HG03066 (cell line): ENCODE measurements around the gene DNAJC16.
A peak's percentile ranks its signal among the peaks of the same experiment; 100 is the strongest.
"Not testable (repeated sequence)": the region's sequence is repeated elsewhere in the genome, so short reads cannot be mapped to it uniquely, and the experiment has no call there.

Experiments used
- ATAC-seq: cut with Tn5 transposase; IDR thresholded peaks from one replicate; pipeline ENCODE4 v1.9.1; 2021; ENCODE audit warnings: low read depth; ENCODE audit not compliant: unreplicated experiment

DNAJC16 gene

GRCh38 chr1:15526490-15527339 lies at the start of gene DNAJC16:
DNAJC16 (plus strand) TSS chr1:15526848; CDS start chr1:15529106, 2,258 bp downstream.
- ATAC-seq = peak; percentile 51

GRCh38 chr1:15476927-15477326 lies 49.7 kb upstream of the DNAJC16 start:
- no peak for ATAC-seq

DNA sequence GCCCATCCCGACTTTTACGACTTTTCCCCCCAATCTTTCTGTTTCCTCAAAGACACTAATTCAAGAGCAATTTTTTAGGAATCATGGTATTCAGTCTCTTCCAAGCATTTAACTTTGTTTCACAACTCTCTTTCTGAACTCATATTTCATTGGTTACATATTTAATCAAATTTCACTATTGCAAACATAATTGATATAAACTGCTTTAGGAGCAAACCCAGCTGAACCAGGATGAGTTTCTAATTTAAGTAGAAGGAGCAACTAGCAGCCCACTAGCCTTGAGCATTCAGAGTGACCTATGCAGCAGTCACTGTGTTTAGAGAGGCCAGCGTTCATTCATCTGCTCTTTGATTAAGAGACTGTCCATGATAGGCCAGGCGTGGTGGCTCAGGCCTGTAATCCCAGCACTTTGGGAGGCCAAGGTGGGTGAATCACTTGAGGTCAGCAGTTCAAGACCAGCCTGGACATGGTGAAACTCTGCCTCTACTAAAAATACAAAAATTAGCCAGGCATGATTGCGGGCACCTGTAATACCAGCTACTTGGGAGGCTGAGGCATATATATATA lies 48.9 kb upstream of the DNAJC16 start:
- ATAC-seq = no peak

- no peak for ATAC-seq
Measured at GRCh38 chr1:15479654-15480347, 46.8 kb upstream of the DNAJC16 start.

- ATAC-seq = not testable (repeated sequence)
Measured at GRCh38 chr1:15482455-15482854, 44.2 kb upstream of the DNAJC16 start.

GRCh38 chr1:15482983-15483543 lies 43.6 kb upstream of the DNAJC16 start:
- ATAC-seq = not testable (repeated sequence)

DNA sequence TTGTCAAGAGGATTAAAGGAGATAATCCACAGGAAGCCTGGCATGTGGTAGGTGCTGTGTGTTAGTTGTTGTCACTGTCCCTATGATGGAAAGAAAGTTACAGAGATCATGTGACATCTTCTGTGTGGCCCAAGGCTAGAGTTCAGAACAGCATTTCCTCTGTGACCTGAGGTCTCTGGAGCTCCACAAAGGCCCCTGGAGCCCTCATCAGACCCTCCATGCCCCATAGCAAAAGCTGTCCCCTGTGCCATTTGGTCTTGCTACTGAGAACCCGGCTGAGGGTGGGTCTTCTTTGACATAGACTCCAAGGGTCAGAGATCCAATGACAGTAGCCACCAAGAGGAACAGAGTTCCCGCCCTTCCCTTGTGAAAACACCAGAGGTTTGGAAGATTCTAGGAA lies 42.7 kb upstream of the DNAJC16 start:
- no peak for ATAC-seq

DNA sequence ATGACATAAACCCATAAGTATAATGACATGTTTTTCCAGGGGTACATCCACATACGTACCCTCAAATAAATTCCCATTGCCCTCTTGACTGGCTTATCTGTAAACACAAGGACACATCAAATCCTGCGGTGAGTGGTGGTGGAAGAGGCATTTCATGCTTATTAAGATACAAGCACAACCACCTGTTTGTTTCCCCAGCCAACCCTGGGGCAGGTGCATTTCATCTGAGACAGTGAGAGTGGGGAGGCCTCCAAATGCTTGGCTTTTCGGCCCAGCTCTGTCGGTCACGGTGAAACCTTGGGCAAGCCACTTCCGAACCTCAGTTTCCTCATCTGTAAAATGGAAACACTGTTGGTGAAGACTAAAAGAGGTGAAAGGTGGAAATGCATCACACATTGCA lies 42.2 kb upstream of the DNAJC16 start:
- ATAC-seq = not testable (repeated sequence)

GRCh38 chr1:15485636-15486035 lies 41.0 kb upstream of the DNAJC16 start:
- ATAC-seq = no peak

GRCh38 chr1:15486844-15487610 lies 39.6 kb upstream of the DNAJC16 start:
- not testable (repeated sequence) for ATAC-seq

DNA sequence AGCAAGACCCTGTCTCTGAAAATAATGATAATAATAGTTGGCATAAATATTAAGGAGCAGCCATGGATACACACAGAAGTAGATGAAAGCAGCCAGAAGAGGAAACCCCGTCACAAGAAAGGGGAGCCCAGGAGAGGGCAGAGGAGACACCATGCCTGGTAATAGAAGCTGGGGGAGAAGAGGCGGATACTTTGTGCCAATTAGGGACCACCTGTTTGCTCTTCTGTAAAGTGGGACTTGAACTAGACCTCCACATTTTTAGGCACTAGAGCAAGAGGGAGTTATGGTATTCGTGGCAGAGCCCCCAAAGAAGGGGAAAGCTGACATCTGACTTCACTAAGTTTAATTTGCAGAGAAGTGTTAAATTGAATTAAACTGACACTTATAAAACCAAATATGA lies 38.3 kb upstream of the DNAJC16 start:
- no peak for ATAC-seq

DNA sequence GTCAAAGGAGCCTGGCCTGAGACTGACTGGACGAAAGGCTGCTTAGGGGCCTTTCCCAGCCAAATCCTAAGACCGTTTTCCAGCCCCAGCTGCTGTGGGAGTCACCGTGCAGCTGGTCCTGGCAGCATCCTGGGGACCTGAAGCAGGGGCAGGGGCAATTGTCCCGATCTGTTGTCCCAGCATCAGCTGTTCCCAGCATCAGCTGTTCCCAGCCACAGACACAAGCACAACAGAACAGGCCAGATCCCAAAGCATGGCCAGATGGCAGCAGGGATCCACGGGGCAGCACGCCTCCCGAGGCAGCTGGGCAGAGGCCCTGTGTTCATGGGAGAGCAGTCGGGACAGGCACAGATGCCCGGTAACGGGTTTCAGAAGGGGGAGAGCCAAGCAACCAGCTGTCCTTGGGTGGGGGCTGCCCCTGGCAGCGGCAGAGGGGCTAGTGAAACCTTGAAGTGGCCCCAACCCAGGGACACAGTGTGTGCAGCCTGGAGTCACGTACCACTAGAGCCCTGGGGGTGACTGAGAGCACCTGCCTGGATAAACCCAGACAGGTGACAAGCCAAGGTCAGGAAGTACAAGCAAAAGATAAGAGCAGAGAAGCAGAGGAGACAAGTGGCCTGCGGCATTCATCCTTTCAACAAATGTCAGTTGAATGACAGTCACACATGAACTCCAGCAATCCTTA lies 37.5 kb upstream of the DNAJC16 start:
- no peak for ATAC-seq

- ATAC-seq = not testable (repeated sequence)
Measured at GRCh38 chr1:15491010-15491409, 35.6 kb upstream of the DNAJC16 start.

DNA sequence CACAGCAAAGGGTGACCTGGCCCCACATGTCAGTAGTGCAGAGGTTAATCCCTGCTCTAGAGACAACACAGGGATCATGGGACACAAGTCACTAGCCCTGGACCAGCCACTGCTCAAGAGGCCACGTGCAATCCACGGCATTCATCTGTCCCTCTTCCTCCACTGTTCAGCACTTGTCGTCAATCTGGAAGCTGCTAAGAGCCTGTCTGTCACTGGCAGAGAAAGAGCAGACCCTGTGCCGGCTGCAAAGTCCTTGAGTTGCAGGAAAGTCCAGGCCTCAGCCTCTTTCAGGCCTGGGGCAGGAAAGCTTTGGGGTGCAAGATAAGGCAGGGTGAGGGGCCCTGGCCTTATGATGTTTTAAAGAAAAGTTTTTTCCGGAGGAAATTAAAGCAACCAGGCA lies 34.1 kb upstream of the DNAJC16 start:
- no peak for ATAC-seq

DNA sequence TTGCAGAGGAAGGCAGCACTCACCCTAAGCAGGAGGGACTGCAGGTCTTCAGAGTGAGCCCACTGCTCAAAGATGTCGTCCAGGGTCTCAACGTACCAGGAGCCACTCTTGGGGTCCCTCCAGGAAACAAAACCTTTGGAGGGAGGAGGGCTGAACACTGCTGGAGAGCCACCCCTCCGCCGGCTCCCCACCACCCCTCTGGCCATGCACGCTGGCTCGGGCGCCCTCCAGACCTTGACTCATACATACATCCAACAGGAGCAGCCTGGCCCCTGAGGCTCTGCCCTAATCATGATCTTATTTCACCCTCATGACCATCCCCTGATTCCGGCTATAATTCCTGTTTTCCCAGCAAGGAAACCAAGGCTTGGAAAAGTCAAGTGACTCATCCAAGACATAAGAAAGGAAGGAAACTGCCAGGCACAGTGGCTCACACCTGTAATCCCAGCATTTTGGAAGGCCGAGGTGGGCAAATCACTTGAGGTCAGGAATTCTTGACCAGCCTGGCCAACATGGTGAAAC lies 32.7 kb upstream of the DNAJC16 start:
- ATAC-seq = no peak

DNA sequence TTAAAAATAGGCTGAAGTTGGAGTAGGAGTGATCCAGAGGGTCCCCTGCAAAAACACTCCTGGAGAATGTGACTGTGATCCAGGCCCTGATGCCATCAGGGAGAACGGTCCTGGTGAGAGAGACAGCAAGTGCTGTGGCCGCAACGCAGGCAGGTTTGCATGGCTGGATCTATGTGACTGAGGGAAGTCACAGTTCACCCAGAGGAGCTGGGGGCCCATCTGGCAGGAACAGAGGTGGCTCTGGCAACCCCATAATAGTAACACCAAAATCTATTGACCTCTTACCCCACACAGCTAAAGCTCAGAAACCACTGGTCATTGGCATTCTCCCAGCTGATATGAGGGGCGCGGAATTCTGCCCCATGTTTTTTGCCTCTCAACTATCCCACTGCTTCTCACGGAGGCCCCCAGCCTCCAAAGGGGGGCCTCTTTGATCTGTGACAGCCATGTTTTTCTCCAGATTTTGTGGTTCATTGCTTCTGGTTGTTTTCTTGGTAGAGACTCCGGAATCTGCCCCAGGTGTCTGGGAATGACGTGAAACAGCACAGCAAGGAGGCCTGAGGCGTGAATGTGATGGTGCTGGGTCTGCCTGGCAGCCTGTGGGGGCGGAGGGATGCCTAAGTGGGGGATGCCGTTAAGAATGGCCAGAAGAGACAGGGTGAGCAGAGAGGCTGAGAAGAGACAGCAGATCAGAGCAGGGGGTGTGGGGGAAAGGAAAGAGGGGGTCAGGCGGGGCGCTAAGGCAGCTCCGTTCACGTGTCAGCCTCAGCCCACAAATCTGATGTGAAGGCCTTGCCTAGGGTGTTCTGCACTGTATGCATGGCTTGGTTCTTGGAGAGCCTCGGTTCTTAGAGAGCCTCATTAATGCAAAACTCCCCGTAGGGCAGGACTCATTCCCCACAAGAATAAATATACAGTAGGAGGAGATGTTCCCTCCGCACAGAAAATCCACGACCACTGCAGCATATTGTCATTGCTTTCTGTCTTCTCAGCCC lies 26.2 kb upstream of the DNAJC16 start:
- no peak for ATAC-seq

DNA sequence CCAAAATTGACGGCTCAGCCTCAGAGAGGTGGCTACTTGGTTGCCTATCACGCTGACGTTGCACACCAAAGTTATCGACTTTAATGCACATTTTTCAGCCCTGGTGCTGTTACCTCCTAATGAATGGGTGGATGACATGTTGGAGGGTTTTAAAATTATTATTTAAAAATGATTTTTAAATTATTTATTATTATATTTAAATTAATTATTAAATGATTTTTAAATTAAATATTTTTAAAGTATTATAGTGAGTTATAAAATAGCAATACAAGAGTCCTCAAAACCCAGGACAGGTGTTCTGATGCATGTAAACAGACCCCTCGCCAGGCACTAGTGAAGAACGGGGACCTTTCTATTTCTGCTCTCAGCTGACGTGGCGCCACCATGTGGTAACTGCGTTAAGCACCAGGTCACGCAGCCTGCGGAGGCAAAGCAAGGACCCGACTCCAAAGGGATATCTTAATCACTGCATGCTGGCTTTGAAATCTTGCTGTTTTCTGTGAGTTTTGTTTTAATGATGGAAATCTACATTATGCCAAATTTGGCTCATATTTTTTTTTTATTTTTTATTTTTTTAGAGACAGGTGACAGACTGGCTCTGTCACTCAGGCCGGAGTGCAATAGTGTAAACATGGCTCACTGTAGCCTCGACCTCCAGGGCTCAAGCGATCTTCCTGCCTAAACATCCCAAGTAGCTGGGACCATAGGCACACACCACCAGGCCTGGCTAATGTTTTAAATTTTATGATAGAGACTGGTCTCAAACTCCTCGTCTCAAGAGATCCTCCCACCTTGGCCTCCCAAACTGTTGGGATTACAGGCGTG lies 25.2 kb upstream of the DNAJC16 start:
- no peak for ATAC-seq

- ATAC-seq = no peak
Measured at GRCh38 chr1:15504436-15504835, 22.2 kb upstream of the DNAJC16 start.
